Activated CD4-positive, alpha-beta T cell treated with anti-CD3 and anti-CD28 coated beads, Interleukin-2, amount 50 U/mL, for 4 hours (primary cell): ENCODE results near the gene STRBP.

Experiments used
- DNase-seq, 2 experiments: peaks; one replicate each; pipeline ENCODE4 v3.0.0-alpha.2; 2020

Gene STRBP

GRCh38 chr9:123093141-123093540, 175.2 kb downstream of the STRBP start:
- DNase-seq: no peak

- no peak for DNase-seq
Observed at GRCh38 chr9:123091459-123091858, 176.9 kb downstream of the STRBP start.

- DNase-seq: no peak
Observed at GRCh38 chr9:123090956-123091355, 177.4 kb downstream of the STRBP start.

GRCh38 chr9:123090198-123090896, 178.0 kb downstream of the STRBP start:
- DNase-seq: no peak

GRCh38 chr9:123089790-123090189, 178.6 kb downstream of the STRBP start:
- no peak for DNase-seq

- DNase-seq: no peak
Observed at GRCh38 chr9:123089040-123089439, 179.3 kb downstream of the STRBP start.

- DNase-seq: no peak
Observed at GRCh38 chr9:123087359-123087888, 181.0 kb downstream of the STRBP start.

- DNase-seq: no peak
Observed at GRCh38 chr9:123085916-123086315, 182.5 kb downstream of the STRBP start.

- DNase-seq: no peak
Observed at GRCh38 chr9:123084256-123084655, 184.1 kb downstream of the STRBP start.

GRCh38 chr9:123083680-123084079, 184.7 kb downstream of the STRBP start:
- no peak for DNase-seq

- DNase-seq: peak in 1 of 2 experiments; percentile 7
Observed at GRCh38 chr9:123081824-123082223, 186.6 kb downstream of the STRBP start.

- no peak for DNase-seq
Observed at GRCh38 chr9:123080444-123080843, 187.9 kb downstream of the STRBP start.

GRCh38 chr9:123074628-123075027, 193.8 kb downstream of the STRBP start:
- DNase-seq: no peak

- no peak for DNase-seq
Observed at GRCh38 chr9:123073991-123074422, 194.4 kb downstream of the STRBP start.

GRCh38 chr9:123073441-123073840, 194.9 kb downstream of the STRBP start:
- DNase-seq: no peak

- DNase-seq: no peak
Observed at GRCh38 chr9:123072407-123072995, 195.9 kb downstream of the STRBP start.
